HEK293 (cell line): ENCODE data around the gene MCRIP2.

Experiments used
- ZNF174 ChIP-seq: fragments of 450-650 bp; formaldehyde crosslinking; IDR thresholded peaks from 2 replicates; pipeline ENCODE4 v1.5.0; 2017; ENCODE audit warnings: missing biosample characterization, mild to moderate bottlenecking, missing genetic modification characterization
- TF ChIP-seq, protein P1 (sequence below): fragments of 450-650 bp; formaldehyde crosslinking; IDR thresholded peaks from 2 replicates; pipeline ENCODE4 v1.5.1; 2016; ENCODE audit warnings: missing biosample characterization, missing genetic modification characterization
- TF ChIP-seq, protein P2 (sequence below): fragments of 450-650 bp; formaldehyde crosslinking; IDR thresholded peaks from 2 replicates; pipeline ENCODE4 v1.5.1; 2016; ENCODE audit warnings: missing biosample characterization, missing genetic modification characterization

DNA sequence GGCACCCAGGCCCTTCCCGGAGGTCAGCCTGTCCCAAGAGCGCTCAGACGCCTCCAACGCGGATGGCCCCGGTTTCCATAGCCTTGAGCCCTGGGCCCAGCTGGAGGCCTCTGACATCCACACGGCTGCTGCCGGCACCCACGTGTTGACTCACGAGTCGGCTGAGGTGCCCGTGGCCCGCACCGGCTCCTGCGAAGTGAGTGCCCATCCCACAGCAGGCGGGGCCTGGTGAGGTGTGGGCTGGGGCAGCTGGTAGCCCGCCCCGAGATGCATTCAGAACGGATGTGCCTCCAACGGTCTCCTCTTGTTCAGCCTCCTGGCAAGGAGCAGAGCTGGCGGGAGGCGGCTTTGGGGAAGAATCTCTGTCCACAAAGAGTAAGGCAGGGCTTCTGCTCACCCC, 10.2 kb downstream of the MCRIP2 start:
- TF ChIP-seq ZNF174 (tag by site-specific recombination) = no peak
- TF ChIP-seq, protein P1, sequence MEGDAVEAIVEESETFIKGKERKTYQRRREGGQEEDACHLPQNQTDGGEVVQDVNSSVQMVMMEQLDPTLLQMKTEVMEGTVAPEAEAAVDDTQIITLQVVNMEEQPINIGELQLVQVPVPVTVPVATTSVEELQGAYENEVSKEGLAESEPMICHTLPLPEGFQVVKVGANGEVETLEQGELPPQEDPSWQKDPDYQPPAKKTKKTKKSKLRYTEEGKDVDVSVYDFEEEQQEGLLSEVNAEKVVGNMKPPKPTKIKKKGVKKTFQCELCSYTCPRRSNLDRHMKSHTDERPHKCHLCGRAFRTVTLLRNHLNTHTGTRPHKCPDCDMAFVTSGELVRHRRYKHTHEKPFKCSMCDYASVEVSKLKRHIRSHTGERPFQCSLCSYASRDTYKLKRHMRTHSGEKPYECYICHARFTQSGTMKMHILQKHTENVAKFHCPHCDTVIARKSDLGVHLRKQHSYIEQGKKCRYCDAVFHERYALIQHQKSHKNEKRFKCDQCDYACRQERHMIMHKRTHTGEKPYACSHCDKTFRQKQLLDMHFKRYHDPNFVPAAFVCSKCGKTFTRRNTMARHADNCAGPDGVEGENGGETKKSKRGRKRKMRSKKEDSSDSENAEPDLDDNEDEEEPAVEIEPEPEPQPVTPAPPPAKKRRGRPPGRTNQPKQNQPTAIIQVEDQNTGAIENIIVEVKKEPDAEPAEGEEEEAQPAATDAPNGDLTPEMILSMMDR = no peak
- TF ChIP-seq, protein P2, sequence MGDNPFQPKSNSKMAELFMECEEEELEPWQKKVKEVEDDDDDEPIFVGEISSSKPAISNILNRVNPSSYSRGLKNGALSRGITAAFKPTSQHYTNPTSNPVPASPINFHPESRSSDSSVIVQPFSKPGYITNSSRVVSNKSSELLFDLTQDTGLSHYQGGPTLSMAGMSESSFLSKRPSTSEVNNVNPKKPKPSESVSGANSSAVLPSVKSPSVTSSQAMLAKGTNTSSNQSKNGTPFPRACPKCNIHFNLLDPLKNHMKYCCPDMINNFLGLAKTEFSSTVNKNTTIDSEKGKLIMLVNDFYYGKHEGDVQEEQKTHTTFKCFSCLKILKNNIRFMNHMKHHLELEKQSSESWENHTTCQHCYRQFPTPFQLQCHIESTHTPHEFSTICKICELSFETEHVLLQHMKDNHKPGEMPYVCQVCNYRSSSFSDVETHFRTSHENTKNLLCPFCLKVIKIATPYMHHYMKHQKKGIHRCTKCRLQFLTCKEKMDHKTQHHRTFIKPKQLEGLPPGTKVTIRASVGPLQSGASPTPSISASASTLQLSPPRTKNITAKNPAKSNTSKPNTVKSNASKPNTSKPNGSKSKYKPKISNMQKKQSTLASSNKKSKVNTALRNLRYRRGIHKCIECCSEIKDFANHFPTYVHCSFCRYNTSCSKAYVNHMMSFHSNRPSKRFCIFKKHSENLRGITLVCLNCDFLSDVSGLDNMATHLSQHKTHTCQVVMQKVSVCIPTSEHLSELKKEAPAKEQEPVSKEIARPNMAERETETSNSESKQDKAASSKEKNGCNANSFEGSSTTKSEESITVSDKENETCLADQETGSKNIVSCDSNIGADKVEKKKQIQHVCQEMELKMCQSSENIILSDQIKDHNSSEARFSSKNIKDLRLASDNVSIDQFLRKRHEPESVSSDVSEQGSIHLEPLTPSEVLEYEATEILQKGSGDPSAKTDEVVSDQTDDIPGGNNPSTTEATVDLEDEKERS (tag by site-specific recombination) = no peak
